ENCODE results near the gene ZNF239.

GRCh38 chr10:43584051-43584450, 9.6 kb upstream of the ZNF239 start:
- no peak for TF ChIP-seq EZH2 (IDR thresholded peaks at IDR 0.05; ENCODE audit: borderline replicate concordance, low read depth, low read length, severe bottlenecking)
- TF ChIP-seq MAX (IDR thresholded peaks at IDR 0.05; ENCODE audit: insufficient read depth, insufficient read length), result no peak
- no peak for TF ChIP-seq CTCF (IDR thresholded peaks at IDR 0.05; ENCODE audit: extremely low read depth in 1 of 2, insufficient read depth in 1 of 2, low read depth in 1 of 2, low read length in 2 of 2)
- no peak for TF ChIP-seq POLR2A (IDR thresholded peaks at IDR 0.05; ENCODE audit: low read depth, low read length)
